ENCODE data around the gene SBDS.

GRCh38 chr7:66961096-66961495 is 34.3 kb downstream of the SBDS start:
- TF ChIP-seq CTCF (optimal IDR thresholded peaks at IDR 0.05 in 1 of 3, IDR thresholded peaks at IDR 0.05 in 1 of 3, conservative IDR thresholded peaks at IDR 0.05 in 1 of 3; ENCODE audit: extremely low read depth in 1 of 3, insufficient read depth in 2 of 3, low read length in 3 of 3) (no peak), EZH2 (IDR thresholded peaks at IDR 0.05; ENCODE audit: low read length) (no peak)

Data from keratinocyte (primary cell).